BJ (cell line): Measurements from ENCODE around the gene TBCEL. TPM values are rescaled to one million over a fixed set of nuclear protein-coding genes. Genes with fewer than 3 reads are reported as not detected.
"Not testable (repeated sequence)": the region's sequence is repeated elsewhere in the genome, so short reads cannot be mapped to it uniquely, and the experiment has no call there.

ENCODE experiments used
- CTCF ChIA-PET: fragments of 350-600 bp; formaldehyde crosslinking; extraction: SDS; loops from one replicate; lab custom pipeline; 2021; ENCODE audit warnings: antibody characterized with exemption, inconsistent platforms; lab: Yijun Ruan, JAX
- POLR2A ChIA-PET: fragments of 300-600 bp; sonication (Branson Sonifier 250); formaldehyde crosslinking; extraction: SDS; loops from one replicate; lab custom pipeline; 2021; ENCODE audit warnings: antibody characterized with exemption; lab: Charles Lee
- DNase-seq: peaks from one replicate; pipeline ENCODE4 v3.0.0-alpha.2; 2011; ENCODE audit warnings: low read depth
- H3K27me3 ChIP-seq: 2 replicates; pipeline ENCODE4 v1.6.0; 2011; ENCODE audit warnings: low read length; ENCODE audit not compliant: control insufficient read depth, insufficient read depth
- H3K36me3 ChIP-seq: 2 replicates; pipeline ENCODE4 v1.5.1; 2011; ENCODE audit warnings: low read length; ENCODE audit not compliant: control insufficient read depth, insufficient read depth
- H3K4me3 ChIP-seq: 2 replicates; pipeline ENCODE4 v1.5.1; 2011; ENCODE audit warnings: low read depth, mild to moderate bottlenecking, control low read depth, low read length
- polyA plus RNA-seq: library from polyadenylated mRNA; depleted of rRNA; stranded (reverse); fragments of >200 nt; gene quantifications from 2 replicates; pipeline ENCODE4 v1.2.3, GENCODE V29; 2011
- TF ChIP-seq, protein P1 (sequence below): IDR thresholded peaks from 2 replicates; pipeline ENCODE4 v1.5.1; 2011; ENCODE audit warnings: low read depth, mild to moderate bottlenecking, control low read depth, inconsistent platforms, low read length, moderate library complexity; ENCODE audit not compliant: insufficient read depth

The TBCEL gene
- polyA plus RNA-seq, 1 experiment = 8.6 TPM

- Histone ChIP-seq H3K27me3 (peaks cover 2% of the 10 kb centered on the region; the same call in 1 of the 2 replicates), H3K4me3 (no peak overlapping the region), H3K36me3 (no peaks in the 10 kb centered on the region)
- CTCF ChIA-PET = interaction anchor here (0.7 to 2.0 kb wide), 5 partner anchors 9 to 601 kb away, joined by 3 to 7 read pairs (median 4); partner anchors contain the start of genes GRIK4 and TECTA
- TF ChIP-seq, protein P1, sequence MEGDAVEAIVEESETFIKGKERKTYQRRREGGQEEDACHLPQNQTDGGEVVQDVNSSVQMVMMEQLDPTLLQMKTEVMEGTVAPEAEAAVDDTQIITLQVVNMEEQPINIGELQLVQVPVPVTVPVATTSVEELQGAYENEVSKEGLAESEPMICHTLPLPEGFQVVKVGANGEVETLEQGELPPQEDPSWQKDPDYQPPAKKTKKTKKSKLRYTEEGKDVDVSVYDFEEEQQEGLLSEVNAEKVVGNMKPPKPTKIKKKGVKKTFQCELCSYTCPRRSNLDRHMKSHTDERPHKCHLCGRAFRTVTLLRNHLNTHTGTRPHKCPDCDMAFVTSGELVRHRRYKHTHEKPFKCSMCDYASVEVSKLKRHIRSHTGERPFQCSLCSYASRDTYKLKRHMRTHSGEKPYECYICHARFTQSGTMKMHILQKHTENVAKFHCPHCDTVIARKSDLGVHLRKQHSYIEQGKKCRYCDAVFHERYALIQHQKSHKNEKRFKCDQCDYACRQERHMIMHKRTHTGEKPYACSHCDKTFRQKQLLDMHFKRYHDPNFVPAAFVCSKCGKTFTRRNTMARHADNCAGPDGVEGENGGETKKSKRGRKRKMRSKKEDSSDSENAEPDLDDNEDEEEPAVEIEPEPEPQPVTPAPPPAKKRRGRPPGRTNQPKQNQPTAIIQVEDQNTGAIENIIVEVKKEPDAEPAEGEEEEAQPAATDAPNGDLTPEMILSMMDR = peak; percentile 62
- POLR2A ChIA-PET = no interaction called here
- no peak for DNase-seq
Observed at GRCh38 chr11:121112498-121113455, 88.9 kb downstream of the TBCEL start.

DNA sequence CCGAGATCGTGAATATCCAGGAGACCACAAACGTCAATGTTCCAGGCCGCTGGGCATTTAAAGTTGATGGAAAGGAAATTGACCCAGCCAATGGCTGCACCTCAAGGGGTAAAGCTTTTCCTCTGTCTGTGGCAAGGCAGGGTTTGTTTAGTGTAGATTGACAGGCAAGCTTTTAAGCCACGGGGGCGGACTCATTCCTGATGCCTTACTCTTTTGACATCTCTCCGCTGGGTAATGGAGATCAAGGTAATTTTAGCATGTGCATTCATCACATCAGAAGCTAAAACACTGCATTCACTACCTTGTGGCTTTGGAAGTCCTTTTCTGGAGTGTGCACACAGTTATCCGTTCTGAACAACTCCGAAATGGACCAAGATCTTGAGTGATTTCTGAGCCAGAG lies 89.7 kb downstream of the TBCEL start:
- no peak for DNase-seq
- H3K27me3 ChIP-seq = peaks cover 2% of the 10 kb centered on the region; the same call in 1 of the 2 replicates
- no peak overlapping the region for H3K4me3 ChIP-seq
- H3K36me3 ChIP-seq = no peaks in the 10 kb centered on the region
- CTCF ChIA-PET = interaction anchor here (1.0 to 2.0 kb wide), 5 partner anchors 10 to 601 kb away, joined by 3 to 7 read pairs (median 4); partner anchors contain the start of gene GRIK4
- TF ChIP-seq, protein P1 = no peak
- POLR2A ChIA-PET = no interaction called here

DNA sequence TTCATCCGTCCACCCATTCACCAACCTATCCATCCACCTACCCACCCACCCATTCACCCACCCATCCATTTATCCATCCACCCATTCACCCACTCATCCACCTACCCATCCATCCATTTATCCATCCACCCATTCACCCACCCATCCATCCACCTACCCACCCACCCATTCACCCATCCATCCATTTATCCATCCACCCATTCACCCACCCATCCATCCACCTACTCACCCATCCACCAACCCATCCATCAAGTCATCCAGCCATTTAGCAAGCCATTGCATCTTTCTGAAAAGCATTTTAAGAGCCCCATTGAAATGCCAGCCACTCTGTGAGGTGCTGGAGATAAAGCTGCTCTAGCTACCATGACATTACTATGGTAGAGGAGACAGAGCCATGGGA lies 91.1 kb downstream of the TBCEL start:
- POLR2A ChIA-PET, H3K36me3 ChIP-seq, H3K4me3 ChIP-seq, DNase-seq, H3K27me3 ChIP-seq: not testable (repeated sequence)
- CTCF ChIA-PET = interaction anchor here (1.3 kb wide), 1 partner anchor 178 kb away, joined by 3 read pairs; no protein-coding TSS in a partner anchor

DNA sequence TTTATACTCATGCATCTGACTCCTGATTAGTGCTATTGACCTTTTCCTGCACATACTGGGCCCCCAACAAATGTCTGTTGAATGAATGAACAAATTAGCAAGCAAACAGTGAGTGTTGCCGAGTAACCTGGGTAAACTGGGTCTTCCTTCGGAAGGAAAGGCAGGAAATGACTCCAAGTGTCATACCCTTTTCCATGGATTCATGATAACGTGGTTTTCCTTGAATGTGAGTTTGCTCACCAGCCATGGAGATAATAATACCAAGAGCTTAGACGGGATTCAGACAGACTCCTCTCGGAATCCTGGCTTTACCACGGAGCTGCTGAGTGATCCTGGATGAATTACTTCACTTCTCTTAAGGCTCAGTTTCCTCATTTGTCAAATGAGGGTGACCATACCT lies 93.9 kb downstream of the TBCEL start:
- Histone ChIP-seq H3K4me3 (no peak overlapping the region), H3K27me3 (no peaks in the 10 kb centered on the region), H3K36me3 (no peaks in the 10 kb centered on the region)
- TF ChIP-seq, protein P1 = no peak
- POLR2A ChIA-PET = no interaction called here
- no peak for DNase-seq
- CTCF ChIA-PET = no interaction called here

DNA sequence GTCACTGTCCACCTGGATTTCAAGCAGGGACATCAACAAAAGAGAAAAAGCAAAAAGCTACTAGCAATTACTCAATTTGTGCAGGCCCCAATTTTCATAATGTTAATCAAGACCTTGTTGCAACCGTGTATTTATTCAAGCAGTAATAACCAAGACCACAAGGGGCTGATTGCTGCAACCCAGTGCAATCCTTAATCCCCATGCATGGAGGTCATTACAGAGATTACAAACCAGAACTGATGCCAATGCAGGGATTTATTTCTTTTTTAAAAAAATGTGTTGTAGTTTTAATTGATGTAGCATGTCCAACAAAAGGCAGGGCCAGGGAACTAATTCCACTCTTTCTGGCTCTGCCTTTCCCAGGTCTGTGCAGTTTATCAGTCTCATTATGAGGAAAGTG lies 95.5 kb downstream of the TBCEL start:
- DNase-seq = no peak
- ChIA-PET POLR2A (no interaction called here), CTCF (interaction anchor here (0.6 kb wide), 1 partner anchor 608 kb away, joined by 3 read pairs; the partner anchor contains the start of gene GRIK4)
- no peak overlapping the region for H3K4me3 ChIP-seq
- TF ChIP-seq, protein P1 = no peak
- no peaks in the 10 kb centered on the region for H3K27me3 ChIP-seq
- H3K36me3 ChIP-seq = no peaks in the 10 kb centered on the region
